NCI-H1436 treated with DMSO at 0.1 percent for 48 hours (cell line): Measurements from ENCODE around the gene ANKLE2.
"Not testable (repeated sequence)": the region's sequence is repeated elsewhere in the genome, so short reads cannot be mapped to it uniquely, and the experiment has no call there.

ENCODE experiments used
- DNase-seq: peaks from one replicate; lab custom pipeline; 2025; lab: John Stamatoyannopoulos, UW

ANKLE2 gene

DNA sequence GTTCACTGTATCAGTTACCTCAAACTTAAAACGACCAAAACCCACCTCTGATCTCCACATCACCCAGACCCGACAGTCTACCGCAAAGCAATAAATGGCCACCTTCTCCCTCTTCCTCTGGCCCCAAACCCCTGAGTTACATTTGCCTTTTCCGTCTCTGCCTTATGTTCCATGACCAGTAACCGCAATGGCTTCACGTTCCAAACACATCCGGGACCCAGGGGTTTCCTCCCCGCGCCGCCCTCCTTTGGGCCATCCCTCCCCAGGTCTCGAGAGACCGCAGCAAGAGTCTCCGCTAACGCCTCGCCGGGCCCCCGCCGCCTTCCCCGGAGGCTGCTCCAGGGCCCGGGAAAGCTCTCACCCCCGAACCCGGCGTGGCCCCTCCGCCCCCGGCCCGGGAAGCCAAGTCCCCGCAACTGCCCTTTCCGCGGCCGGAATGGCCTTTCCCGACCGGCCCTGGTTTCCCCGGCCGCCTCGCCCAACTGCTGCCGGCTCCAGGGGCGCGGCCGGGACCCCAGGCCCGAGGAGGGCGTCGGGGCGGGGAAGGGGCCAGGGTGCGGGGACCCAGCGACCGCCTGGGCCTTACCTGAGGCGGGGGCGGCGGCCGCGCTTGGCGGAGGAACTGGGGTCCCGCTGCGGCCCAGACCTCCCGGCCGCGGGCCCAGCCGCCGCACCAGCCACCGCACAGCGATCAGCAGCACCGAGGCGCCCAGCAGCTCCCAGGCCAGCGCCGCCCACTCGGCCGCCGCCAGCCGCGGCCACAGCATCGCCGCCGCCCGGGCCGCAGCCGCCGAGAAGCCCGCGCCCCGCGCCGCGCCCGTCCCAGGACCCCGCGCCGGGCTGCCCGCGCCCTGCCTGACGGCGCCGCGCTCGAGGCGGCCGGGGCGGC, at the start of gene ANKLE2:
TSS of gene ANKLE2 (minus strand) at position 801 of the 889 bp plus-strand sequence. CDS start at position 767, 34 bp downstream.
- no peak for DNase-seq

DNA sequence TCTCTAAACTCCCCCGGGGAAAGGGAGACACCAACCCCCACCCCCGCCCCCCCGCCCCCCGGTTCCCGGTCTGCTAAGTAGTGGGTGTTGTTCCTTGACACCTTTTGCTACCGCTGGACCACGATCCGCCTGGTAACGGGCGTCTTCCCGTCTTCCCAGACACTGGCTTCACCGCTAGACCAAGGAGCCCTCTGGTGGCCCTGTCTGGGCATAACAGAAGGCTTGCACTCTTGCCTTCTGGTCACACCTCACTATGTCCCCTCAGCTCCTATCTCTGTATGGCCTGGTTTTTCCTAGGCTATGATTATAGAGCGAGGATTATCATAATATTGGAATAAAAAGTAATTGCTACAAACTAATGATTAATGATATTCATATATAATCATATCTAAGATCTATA, 47.8 kb upstream of the ANKLE2 start:
- DNase-seq: not testable (repeated sequence)

DNA sequence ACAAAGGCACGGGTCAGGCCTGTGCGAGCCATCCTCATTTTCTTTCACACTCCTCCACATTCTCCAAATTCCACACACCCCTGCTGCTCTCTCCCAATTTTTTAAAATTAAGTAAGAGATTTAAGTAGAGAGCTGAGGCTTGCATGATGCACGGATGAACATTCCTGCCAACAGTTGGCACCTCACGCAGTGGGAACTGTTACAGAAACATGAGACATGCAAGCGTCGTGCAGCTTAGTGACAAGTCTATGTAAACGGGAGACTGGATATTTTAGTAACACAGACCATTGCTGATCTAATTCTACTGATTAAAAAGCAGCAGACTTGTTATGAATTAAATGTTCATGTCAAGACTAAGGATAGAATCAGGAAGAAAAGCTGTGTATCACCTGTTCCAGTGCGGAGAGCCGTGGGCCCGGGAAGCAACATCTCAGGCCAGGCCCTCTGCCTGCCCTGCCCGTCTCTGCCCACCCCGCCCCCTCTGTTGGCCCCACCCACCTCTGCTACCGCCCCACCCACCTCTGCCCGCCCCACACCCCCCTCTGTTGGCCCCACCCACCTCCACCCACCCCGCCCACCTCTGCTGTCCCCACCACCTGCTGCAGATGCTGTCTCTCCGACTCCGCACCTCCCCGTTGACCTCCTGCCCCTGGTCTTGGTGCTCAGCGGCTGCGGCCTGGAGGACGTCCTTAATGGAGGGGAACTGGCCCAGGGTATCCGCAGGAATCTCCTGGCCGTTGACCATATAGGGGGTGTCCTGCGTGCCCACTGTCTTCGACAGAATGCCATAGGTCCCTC, 45.9 kb upstream of the ANKLE2 start:
- no peak for DNase-seq

DNA sequence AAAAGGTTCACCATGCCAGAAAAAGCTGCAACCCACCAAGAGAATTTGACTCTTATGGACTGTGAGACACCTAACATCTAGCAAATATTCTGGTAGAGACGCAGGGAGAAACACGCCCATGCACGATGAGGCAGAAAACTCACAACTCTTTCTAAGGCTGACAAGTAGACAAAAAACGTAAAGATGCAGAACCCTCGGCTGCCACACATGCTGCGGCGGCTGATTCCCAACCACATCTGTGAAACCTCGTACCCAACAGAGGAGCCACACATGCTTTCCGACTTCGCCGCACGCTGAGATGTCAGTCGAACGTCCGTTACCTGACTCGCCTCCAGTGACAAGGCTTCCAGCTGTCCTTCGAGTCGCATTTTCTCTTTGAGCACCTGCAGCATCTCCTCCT, 45.2 kb upstream of the ANKLE2 start:
- DNase-seq: no peak

DNA sequence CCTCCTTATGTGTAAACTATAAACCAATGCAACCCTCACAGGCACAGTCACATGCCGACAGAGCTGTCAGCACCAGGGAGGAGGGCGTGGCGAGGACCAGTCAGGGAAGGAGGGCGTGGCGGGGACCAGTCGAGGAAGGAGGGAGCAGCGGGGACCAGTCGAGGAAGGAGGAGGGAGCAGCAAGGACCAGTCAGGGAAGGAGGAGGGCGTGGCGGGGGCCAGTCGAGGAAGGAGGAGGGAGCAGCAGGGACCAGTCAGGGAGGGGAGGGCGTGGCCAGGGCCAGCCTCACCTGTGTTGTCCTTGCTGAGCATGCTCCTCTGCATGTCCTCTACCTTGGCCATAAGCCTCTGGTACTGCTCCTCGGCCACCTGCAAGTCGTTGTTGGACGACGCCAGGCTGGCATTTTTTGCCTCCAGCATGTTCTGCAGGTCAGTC, 42.8 kb upstream of the ANKLE2 start:
- no peak for DNase-seq

DNA sequence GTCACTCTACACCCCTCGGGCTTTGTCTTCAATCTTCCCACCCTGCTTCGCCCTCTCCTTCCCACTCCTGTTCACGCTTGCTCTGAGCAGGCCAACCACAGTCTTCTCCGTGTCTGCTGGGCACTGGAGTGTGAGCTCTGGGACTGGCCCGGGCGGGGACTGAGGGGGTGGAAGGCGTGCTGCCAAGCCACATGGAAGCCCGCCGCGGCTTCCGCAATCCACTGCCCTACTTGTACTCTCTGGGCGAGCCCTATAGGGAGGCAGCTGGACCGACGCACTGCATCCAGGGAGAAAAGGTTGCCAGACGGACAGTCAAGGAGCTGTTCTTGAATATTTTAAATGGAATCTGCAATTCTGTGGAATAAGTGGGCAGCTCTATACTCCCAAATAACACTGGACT, 42.3 kb upstream of the ANKLE2 start:
- DNase-seq: no peak

DNA sequence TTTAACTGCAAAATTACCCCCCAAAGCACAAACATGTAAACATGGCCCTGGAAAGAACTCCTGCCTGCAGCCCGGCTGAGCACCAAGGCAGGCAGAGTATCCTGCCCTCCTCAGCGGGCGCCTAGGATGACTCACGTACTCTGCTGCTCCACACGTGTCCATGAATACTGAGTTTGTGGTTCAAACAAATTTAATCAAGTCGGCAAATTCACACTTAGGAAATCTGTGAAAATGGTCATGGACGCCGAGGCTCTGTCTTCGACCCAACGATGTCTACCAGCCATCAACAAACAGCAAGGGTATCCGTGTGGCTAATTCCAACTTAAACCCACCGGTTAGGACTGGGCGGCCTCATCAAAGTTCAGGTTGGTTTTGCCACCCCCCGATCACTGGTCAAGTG, 41.5 kb upstream of the ANKLE2 start:
- DNase-seq: no peak

DNA sequence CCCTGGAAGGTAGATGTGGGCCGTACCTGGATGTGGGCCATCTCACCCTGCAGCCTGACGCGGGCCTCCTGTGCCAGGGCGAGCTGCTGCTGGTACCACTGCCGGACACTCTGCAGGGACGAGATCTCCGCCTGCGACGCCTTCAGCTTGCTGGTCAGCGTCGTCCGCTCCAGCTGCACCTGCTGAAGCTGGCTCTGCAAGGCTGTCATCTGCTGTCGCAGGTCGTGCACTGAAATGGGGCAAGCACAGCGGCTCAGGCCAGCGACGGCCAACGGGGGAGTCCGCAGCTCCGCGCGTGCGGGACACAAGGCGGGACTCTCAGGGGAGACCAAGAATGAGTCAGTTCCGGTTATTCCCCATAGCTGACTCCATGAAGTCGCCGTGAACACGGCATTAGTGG, 40.1 kb upstream of the ANKLE2 start:
- no peak for DNase-seq

DNA sequence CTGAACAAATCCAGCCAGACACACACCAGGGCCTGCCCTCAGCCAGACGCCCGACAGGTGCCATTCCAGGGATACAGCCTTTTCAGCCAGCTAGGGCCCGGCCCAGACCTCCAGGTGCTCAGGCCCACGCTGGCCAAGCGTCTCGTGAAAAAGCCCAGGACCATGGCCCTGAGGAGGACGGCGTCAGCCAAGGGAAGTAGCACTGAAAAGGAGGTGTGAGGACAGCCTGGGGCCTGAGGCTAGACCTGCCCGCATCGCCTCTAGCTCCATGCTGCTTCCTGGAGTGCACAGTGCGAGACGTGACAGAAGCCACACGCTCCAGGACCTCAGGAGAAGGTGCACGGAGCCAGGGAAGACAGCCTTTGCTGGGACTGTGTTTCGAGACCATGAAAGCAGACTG, 37.2 kb upstream of the ANKLE2 start:
- no peak for DNase-seq

DNA sequence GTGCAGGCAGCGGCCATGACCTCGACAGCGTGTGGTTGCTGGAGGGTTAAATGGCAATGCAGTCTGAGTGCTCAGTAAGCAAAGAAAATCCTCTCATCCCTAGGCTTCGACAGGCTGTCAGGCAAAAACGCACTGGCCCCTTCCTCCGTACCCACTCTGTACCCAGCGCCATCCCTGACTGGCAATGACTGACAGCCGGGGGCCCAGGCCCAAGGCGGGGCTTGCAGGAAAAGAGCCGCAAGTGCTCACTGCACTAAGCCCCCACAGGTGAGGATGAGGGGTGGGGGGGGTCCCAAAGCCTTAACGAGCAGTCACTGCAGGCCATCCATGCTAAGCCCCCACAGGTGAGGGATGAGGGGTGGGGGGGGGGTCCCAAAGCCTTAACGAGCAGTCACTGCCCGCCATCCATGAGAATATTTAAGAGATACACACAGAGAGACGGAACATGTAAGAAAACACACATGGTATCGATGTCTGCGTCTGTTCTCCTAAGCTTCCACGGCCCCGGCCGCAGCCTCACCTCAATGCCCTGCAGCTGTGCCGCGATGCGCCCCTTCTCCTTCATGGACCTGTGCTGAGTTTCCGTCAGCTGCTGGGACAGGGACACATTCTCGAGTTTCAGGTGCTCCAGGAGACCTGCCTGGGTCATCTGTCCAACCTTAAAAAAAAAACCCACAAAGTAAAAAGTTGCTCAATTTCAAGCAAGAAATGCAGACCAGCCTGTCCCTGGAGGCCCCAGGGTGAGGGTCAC, 36.4 kb upstream of the ANKLE2 start:
- DNase-seq: no peak

DNA sequence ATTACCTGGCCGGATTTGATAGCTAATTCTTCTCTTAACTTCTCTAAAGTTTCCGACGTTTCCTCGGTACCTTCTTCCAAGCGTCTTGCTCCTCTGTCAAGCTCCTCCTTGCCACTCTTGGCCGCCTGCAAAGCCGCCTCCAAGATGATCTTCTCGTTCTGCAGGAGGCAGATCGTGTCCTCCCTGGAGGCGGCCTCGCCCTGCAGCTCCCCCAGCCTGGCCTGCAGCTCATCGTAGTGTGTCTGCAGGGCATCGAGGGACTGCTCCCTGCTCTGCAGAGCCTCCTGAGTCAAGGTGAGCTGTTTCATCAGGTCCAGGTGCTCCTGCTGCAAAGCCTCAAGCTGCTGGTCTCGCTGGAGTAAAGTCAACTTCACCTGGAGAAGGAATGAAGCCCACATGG, 34.2 kb upstream of the ANKLE2 start:
- DNase-seq: no peak

DNA sequence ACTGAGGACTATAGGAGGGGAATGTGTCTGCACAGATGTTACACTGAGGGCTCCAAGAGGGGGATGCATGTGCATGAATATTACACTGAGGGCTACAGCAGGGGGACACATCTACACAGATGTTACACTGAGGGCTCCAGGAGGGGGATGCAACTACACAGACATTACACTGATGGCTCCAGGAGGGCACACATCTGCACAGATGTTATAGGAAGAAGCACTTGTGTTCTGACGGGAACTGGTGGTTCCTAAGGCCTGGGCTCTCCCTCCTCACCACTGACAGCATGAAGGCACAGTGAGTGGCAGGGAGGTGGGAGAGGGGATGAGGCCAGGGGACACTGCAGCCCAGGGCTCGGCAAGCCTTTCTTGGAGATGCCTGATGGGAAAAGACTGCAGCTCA, 30.3 kb upstream of the ANKLE2 start:
- DNase-seq: not testable (repeated sequence)

DNA sequence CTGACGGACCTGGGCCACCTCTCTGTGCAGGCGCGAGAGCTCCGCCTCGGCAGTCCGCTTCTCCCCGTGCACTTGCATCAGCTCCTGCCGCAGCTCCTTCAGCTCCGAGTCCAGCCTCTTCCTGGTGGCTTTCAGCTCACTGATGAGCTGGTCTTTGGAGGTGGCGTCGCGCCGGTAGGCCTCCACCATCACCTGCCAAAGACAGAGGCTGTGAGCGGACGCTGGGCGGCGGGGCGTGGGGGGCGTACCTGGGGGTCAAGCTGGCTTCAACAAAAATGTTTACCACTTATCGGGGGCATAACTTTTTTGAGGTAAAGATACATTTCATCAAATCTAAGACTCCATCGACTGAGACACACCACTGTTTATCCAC, 27.5 kb upstream of the ANKLE2 start:
- no peak for DNase-seq

DNA sequence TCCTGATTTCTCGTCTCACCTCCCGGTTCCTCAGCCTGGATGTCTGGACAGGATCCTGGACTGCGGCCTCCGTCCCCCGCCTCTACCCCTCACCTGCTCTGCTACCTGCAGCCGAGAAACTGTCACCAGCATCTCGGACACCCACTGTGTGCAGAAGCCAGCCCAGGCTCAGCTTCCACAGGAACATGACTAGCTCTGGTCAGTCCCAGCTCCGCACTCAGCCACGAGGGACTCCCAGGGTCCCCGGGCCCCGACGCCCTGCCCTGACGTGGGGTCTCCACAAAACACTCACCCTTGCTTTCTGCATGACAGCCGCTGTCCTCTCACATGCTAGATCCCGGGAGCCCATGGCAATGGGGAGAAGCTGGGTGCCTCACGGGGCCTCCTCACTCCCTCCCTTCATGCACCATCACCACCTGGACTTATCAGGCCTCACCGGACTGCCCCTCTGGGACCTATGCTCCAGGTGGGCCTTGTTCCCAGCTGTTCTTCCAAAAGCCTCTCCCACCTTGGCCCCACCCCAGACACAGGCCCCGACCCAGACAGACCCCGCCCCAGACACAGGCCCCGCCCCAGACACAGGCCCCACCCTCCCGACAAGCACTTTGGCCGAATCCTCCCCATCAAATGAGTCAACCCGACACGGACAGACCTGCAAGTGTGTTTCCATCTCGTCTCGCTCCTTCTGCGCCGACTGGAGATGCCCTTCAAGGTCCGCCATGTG, 26.9 kb upstream of the ANKLE2 start:
- DNase-seq: no peak

DNA sequence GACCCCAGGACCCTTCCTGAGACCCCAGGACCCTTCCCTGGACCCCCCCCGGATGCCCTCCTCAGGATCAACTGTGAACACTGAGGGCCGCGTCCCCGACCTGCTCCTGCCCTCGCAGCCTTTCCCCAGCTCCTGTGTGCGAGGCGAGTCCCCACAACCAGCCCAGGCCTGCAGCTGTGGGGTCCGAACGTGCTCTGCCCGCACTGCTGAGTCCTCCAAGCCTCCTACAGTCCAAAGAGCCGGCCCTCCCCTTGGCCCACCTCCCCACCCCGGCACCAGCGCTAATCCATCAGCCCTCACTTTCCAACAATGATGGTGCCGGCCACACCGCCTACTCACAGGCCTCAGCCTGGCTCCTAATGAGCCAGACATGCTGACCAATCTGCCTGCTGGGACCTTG, 26.2 kb upstream of the ANKLE2 start:
- no peak for DNase-seq

DNA sequence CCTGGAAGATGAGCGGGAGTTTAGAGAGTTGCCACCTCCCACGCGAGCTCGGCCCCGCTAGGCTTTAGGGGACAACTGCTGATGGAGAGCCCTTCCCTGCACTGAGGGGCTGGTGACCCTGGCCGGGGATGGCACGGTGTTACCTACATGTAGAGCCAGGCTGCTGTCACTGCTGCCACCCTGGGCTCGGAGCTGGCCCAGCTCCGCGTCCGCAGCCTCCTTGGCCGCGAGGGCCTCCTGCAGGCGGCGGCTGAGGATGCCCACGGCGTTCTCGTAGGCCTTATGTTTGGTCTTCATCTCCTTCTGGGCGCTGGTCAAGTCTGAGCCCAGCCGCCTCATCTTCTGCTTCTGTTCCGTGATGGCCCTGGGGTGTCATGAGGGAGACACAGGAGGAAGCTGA, 24.6 kb upstream of the ANKLE2 start:
- no peak for DNase-seq

DNA sequence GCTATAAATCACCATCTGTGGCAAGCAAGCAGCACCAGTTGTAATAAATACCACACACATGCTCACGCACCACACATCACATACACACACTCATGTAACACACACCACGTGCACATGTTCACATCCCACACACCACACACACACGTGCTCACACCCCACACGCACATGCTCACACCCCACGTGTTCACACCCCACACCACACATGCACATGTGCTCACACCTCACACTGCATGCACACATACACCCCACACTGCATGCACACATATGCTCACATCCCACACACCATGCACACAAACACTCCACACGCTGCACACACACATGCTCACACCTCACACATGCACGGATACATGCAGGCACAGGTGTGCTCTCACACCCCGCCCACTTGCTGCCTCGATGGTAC, 22.9 kb upstream of the ANKLE2 start:
- DNase-seq: no peak

DNA sequence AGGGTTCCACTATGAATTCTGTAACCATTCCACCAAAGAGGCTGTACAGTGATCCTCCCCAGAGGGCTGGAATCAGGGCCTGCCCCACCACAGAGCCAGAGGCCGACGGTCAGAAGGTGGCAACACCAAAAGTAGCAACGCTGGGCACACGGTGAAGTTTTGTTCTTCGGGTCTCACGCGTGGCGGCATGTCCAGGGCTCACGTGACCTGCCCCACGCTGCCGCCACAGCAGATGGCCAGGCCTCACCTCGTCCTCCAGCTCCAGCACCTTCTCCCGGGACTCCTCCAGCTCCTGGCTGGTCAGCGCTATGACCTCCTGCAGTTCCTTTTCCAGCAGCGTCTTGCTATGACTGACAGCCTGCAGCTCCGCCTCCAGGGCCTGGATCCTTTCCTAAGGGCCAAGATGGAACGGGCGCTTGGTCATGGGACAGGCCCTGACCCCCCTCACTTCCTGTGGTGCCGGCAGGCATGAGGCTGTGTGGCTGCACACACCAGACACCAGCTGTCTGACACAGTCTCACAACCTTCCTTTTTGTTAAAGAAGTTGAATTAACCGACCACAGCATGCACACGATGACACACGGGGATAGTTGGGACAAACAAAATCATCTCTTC, 22.4 kb upstream of the ANKLE2 start:
- no peak for DNase-seq

DNA sequence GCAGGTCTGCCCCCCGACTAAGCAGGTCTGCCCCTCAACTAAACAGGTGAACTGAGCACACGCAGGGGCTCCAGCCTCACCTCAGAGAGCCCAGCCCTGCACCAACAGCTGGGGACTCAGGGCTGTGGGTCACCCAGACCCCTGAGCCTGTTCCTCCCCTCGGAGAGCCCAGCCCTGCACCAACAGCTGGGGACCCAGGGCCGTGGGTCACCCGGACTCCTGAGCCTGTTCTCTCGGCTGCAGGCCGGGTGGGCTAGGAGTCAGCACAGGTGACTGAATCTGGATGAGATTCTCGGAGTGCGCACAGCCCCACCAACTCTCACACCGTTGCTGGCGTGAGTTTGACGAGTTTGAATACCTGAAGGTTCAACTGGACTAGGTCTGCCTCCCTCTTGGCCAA, 20.3 kb upstream of the ANKLE2 start:
- DNase-seq: no peak

DNA sequence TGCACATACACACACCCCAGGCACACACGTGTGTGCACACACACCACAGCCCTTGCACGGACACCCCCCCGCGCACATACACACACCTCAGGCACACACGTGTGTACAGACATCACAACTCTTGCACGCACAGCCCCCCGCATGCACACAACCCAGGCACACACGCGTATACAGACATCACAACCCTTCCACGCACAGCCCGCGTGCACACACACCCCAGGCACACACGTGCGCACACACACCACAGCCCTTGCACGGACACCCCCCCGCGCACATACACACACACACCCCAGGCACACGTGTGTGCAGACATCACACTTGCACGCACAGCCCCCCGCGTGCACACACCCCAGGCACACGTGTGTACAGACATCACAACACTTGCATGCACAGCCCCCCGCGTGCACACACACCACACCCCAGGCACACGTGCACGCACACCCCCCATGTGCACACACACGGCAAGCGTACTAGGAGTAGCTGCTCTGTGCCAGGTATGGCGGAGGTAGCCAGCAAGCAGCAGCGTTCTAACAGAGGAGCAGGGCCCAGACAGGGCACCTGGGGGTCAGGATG, 18.2 kb upstream of the ANKLE2 start:
- DNase-seq: no peak

DNA sequence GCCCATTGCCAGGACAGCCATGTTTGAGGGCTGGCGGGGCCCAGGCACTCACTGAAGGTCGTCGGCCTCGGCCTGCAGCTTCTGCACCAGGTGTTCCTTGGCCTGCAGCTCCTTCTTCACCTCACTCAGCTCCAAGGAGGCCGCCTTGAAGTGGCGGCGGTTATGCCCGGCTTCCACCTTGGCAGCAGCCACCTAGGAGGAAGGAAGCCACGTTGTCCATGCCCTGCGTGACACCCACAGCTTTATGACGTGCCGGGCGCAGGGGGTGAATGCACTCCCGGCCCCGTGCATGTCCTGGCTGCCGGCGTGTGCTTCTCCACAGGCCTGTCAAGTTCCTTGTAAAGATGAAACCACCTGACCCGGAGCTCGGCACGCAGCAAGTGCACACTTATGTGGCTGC, 16.0 kb upstream of the ANKLE2 start:
- no peak for DNase-seq
